ENCODE measurements around the gene SH3BP1. TPM values are rescaled to one million over a fixed set of nuclear protein-coding genes. Genes with fewer than 3 reads are reported as not detected.

Gene SH3BP1
- total and polyA plus RNA-seq, 9 of the 15 experiments (the other 6 are each of a cell fraction or from before 2014, with no cell fraction given), result 0.10 to 36.2 (median 10.4) TPM

DNA sequence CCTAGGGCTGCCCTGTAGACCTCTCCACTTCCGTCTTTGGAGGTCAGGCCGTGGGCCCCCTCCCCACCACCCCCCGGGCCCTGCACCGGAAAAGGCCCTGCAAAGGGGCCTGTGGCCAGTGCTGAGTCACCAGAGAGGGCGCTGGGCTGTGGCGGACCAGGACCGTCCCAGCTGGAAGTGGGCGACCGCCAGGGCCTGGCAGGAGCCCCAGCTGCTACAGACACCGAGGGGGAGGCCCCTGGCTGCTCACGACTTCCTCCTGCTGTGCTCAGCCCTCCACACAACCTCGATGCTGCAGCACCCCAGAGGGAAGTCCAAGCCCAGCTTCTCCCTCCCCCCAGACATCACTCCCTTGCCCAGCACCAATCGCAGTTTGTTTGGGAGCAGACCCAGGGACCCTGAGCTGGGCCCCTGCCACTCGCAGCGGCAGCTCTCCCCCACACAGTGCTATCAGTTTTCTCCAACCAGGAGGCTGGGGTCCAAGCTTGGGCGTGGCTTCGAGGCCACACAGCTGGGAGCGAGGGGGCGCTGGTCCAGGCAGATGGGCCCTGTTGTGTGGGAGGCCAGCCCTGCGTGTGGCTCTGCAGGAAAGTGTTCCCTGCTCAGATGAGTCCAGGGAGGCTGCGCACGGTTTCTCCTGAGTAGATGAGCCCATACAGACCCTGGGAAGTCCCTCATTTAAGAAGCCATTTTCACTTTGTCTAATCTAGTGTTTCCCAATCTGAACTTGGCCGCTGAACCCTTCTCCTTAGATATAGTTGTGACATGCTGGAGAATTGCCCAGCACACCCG lies 5.6 kb upstream of the SH3BP1 start (continued):
- TF ChIP-seq, protein P1, sequence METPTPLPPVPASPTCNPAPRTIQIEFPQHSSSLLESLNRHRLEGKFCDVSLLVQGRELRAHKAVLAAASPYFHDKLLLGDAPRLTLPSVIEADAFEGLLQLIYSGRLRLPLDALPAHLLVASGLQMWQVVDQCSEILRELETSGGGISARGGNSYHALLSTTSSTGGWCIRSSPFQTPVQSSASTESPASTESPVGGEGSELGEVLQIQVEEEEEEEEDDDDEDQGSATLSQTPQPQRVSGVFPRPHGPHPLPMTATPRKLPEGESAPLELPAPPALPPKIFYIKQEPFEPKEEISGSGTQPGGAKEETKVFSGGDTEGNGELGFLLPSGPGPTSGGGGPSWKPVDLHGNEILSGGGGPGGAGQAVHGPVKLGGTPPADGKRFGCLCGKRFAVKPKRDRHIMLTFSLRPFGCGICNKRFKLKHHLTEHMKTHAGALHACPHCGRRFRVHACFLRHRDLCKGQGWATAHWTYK (CRISPR knock-in tag; IDR thresholded peaks at IDR 0.05), result no peak
- TF ChIP-seq MYNN (IDR thresholded peaks at IDR 0.05), result peak; percentile 83; the same call in 1 of the 2 replicates
- no peak for TF ChIP-seq MYNN (CRISPR knock-in tag; IDR thresholded peaks at IDR 0.05)
- no peak for TF ChIP-seq NONO (IDR thresholded peaks at IDR 0.05; ENCODE audit: low read depth in 2 of 2, low read length in 1 of 2)
- TF ChIP-seq, protein P2, sequence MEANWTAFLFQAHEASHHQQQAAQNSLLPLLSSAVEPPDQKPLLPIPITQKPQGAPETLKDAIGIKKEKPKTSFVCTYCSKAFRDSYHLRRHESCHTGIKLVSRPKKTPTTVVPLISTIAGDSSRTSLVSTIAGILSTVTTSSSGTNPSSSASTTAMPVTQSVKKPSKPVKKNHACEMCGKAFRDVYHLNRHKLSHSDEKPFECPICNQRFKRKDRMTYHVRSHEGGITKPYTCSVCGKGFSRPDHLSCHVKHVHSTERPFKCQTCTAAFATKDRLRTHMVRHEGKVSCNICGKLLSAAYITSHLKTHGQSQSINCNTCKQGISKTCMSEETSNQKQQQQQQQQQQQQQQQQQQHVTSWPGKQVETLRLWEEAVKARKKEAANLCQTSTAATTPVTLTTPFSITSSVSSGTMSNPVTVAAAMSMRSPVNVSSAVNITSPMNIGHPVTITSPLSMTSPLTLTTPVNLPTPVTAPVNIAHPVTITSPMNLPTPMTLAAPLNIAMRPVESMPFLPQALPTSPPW (CRISPR knock-in tag; IDR thresholded peaks at IDR 0.05), result peak; percentile 72
- peak; percentile 31; the same call in 1 of the 2 replicates for TF ChIP-seq PHF8 (IDR thresholded peaks at IDR 0.05; ENCODE audit: borderline replicate concordance, low read length)
- TF ChIP-seq KDM1A (IDR thresholded peaks at IDR 0.05), result no peak
- TF ChIP-seq IFI16 (CRISPR knock-in tag; IDR thresholded peaks at IDR 0.05), result no peak
- TF ChIP-seq NFIC (IDR thresholded peaks at IDR 0.05), result peak; percentile 39
- peak; percentile 78 for TF ChIP-seq CBFA2T3 (IDR thresholded peaks at IDR 0.05)
- TF ChIP-seq, protein P3, sequence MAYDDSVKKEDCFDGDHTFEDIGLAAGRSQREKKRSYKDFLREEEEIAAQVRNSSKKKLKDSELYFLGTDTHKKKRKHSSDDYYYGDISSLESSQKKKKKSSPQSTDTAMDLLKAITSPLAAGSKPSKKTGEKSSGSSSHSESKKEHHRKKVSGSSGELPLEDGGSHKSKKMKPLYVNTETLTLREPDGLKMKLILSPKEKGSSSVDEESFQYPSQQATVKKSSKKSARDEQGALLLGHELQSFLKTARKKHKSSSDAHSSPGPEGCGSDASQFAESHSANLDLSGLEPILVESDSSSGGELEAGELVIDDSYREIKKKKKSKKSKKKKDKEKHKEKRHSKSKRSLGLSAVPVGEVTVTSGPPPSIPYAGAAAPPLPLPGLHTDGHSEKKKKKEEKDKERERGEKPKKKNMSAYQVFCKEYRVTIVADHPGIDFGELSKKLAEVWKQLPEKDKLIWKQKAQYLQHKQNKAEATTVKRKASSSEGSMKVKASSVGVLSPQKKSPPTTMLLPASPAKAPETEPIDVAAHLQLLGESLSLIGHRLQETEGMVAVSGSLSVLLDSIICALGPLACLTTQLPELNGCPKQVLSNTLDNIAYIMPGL (CRISPR knock-in tag; IDR thresholded peaks at IDR 0.05), result no peak
- no peak for TF ChIP-seq MCM2 (IDR thresholded peaks at IDR 0.05; ENCODE audit: low read depth)
- no peak for TF ChIP-seq CSDE1 (IDR thresholded peaks at IDR 0.05)
- no peak for TF ChIP-seq NFRKB (IDR thresholded peaks at IDR 0.05; ENCODE audit: low read depth)
- TF ChIP-seq MCM5 (IDR thresholded peaks at IDR 0.05; ENCODE audit: low read depth), result no peak
- no peak for TF ChIP-seq STAG1 (CRISPR knock-in tag; IDR thresholded peaks at IDR 0.05; ENCODE audit: borderline replicate concordance)
- peak; percentile 21; the same call in 1 of the 2 replicates for TF ChIP-seq JUND (IDR thresholded peaks at IDR 0.05; ENCODE audit: borderline replicate concordance, low read depth, low read length)
- TF ChIP-seq JUND (tag; IDR thresholded peaks at IDR 0.05; ENCODE audit: borderline replicate concordance, low read depth, low read length), result no peak
- TF ChIP-seq POLR2B (IDR thresholded peaks at IDR 0.05; ENCODE audit: low read depth, partially characterized antibody), result no peak
- peak; percentile 24; the same call in 1 of the 2 replicates for TF ChIP-seq CBX1 (IDR thresholded peaks at IDR 0.05; ENCODE audit: low read depth)
- no peak for TF ChIP-seq WHSC1 (IDR thresholded peaks at IDR 0.05; ENCODE audit: low read length)
- TF ChIP-seq HMGN3 (IDR thresholded peaks at IDR 0.05; ENCODE audit: borderline replicate concordance, extremely low read depth, insufficient read length, low read depth, low read length), result peak; percentile 47
- no peak for TF ChIP-seq ZNF384 (IDR thresholded peaks at IDR 0.05; ENCODE audit: low read depth, low read length)
- no peak for TF ChIP-seq JUNB (CRISPR knock-in tag; conservative IDR thresholded peaks at IDR 0.05)
- TF ChIP-seq HNRNPLL (IDR thresholded peaks at IDR 0.05; ENCODE audit: low read depth, low read length, poor library complexity, severe bottlenecking), result no peak
- peak; percentile 32; the same call in 1 of the 2 replicates for TF ChIP-seq SMAD4 (CRISPR knock-in tag; conservative IDR thresholded peaks at IDR 0.05)
- TF ChIP-seq ZNF830 (CRISPR knock-in tag; IDR thresholded peaks at IDR 0.05), result no peak
